ENCODE data around the gene ZFTA.

DNA sequence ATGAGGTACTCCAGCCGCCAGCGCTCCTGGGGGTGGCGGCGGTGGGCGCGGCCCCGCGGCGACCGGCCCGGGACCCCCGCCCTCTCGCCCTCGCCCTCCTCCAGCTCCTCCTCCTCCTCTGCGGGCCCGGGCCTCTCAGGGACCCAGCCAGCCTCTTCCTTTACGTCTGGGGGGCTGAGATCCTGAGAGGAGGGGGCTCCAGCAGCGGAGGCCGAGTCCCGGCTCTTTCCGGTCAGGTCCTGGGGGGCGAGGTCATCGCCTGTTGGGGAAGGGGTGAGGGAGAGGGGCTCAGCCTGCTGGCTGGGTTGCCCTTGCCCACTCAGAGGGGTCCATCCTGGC is 4.3 kb downstream of the ZFTA start:
- no peak for TF ChIP-seq CTCF (IDR thresholded peaks at IDR 0.05)
- TF ChIP-seq POLR2A (IDR thresholded peaks at IDR 0.05) = no peak
